GM20000 (cell line): ENCODE data around the gene CLTC.
A peak's percentile ranks its signal among the peaks of the same experiment; 100 is the strongest.

Experiments used
- DNase-seq: peaks from one replicate; pipeline ENCODE4 v3.0.0; 2012; ENCODE audit warnings: low spot score
- TF ChIP-seq, protein P1 (sequence below): IDR thresholded peaks from 2 replicates; pipeline ENCODE4 v1.5.1; 2012; ENCODE audit warnings: mild to moderate bottlenecking, control low read depth; ENCODE audit errors: extremely low read depth, missing control alignments

CLTC gene

DNA sequence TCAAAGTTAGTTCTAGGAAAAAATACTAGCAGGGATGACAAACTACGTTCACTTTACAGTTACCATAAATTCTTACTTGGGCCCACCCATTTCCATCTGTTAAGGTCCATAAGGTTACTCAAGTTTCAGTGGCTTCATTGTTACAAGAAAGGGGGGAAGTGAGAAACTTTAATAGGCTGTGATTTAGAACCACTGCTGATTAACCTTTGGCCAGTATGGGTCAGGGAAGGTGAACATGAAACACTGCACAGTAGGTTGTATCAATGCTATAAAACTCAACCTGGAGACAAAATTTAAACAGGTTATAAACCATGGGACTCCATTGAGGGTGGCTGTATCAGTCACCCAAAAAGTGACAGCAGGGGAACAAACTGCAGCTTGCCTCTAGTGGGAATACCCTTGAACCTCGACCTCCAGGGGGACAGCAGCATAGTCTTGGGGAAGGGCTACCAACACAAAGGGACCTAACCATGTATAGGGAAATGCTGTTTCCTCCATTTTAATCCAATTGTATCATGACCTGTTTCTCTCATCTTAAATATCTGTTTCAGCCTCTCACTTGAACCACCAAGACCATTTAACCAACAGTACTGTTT is 77.1 kb downstream of the CLTC start:
- TF ChIP-seq, protein P1, sequence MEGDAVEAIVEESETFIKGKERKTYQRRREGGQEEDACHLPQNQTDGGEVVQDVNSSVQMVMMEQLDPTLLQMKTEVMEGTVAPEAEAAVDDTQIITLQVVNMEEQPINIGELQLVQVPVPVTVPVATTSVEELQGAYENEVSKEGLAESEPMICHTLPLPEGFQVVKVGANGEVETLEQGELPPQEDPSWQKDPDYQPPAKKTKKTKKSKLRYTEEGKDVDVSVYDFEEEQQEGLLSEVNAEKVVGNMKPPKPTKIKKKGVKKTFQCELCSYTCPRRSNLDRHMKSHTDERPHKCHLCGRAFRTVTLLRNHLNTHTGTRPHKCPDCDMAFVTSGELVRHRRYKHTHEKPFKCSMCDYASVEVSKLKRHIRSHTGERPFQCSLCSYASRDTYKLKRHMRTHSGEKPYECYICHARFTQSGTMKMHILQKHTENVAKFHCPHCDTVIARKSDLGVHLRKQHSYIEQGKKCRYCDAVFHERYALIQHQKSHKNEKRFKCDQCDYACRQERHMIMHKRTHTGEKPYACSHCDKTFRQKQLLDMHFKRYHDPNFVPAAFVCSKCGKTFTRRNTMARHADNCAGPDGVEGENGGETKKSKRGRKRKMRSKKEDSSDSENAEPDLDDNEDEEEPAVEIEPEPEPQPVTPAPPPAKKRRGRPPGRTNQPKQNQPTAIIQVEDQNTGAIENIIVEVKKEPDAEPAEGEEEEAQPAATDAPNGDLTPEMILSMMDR = no peak
- DNase-seq = peak; percentile 12

DNA sequence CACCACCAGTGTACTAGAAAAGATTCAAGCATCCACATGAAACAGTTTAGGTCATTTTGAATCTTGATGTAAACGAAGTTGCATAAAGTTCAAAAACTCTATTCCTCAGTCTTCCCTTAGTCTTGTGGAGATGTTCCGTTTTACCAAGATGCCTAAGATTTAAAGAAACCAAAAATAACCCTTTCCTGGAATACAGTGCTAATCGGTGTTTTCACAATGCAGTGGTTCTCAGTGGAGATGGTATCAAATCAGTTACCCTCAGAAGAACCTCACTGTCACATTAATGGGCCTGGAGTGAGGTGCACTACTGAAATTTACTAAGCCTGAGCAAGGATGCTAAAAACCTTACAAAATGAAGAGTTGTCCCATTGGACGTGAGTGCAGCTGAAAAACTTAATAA is 78.4 kb downstream of the CLTC start:
- DNase-seq = no peak
- TF ChIP-seq, protein P1 = no peak

DNA sequence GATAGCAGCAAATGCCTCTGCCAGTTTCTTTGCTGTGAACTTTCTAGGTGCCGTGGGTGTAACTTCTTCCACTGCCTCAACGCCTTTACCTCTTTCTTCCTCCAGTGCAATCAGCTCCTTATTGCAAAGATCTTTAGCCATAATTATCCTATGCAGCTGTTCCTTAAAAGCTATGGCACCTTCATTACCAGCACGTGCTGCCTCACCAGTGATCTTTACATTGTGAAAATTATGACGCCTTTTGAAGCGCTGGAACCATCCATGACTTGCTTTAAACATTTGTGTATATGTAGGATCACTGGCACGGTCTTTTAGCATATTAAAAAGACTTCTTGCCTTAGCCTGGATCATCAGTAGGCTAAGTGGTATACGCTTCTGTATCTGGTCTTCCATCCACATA is 79.5 kb downstream of the CLTC start:
- no peak for DNase-seq
- TF ChIP-seq, protein P1 = no peak

DNA sequence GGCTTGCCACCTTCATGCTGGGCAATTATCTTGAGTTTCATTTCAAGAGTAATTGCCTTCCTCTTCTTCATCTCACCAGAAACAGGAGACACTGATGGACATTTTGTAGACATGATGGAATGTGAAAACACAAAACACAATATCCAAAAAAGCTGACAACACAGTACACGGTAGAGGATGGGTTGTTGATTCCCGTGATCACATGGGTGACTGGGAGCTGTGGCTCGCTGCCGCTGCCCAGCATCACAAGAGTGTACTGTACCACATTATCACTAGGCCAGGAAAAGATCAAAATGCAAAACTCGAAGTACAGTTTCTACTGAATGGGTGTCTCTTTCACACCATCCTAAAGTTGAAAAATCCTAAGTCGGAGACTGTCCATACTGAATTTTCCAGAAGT is 80.1 kb downstream of the CLTC start:
- DNase-seq = no peak
- TF ChIP-seq, protein P1 = no peak

DNA sequence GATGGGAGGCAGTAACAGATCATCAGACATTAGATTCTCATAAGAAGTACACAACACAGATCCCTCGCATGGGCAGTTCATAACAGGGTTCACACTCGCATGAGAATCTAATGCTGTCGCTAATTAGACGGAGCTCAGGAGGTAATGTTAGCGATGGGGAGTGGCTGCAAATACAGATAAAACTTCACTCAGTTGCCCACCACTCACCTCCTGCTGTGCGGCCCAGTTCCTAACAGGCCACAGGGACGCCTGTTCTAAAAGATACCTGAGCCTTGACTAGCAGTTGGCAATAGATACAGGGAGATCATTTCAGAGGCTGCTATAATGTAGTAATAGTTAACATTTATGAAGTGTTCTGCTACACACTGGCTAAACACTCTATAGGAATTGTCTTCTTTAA is 82.6 kb downstream of the CLTC start:
- no peak for DNase-seq

DNA sequence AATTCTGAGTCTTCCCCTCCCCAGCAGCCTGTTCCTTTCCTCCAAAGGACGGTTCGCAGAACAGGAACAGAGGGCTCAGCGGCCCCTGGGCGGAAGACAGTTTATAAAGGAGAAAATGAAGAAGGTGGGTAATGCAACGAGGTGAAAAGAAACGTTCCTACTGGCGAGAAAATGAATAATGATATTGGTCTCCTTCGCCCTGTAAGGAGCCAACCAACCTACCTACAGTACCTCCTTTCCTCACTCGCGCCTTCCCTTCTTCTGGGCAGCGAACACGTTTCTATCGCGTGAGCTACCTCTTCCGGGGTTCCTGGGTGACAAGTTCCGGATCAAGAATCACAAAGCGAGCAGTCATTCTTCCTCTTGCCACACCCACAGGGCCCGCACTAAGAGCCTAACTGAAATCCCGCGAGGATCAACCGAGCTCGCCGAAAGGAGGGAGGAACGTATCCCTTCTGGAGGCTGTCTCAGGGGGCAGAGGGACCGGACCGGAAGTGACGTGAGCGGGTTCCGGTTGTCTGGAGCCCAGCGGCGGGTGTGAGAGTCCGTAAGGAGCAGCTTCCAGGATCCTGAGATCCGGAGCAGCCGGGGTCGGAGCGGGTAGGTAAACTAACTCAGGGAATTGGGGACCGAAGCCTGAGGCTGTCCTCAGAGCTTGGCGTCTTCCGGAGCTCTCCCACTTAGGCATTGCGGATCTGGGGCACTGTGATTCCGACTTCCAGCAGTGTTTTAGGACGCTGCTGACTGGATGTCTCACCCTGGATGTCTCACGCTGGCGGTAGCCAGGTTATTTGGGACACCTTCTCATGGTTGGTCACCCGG is 87.7 kb downstream of the CLTC start, which contains the start of the genes PTRH2 and VMP1:
Gene PTRH2 (minus strand): TSS at position 282 of the 822 bp plus-strand sequence. CDS start 9,452 bp downstream, outside the sequence.
Gene VMP1 (plus strand): TSS at position 506 of the 822 bp plus-strand sequence. CDS start 23,793 bp downstream, outside the sequence.
- DNase-seq = peak; percentile 93
- TF ChIP-seq, protein P1 = no peak

More for the DNA sequence above, 82.6 kb downstream of the CLTC start:
- TF ChIP-seq, protein P1 = no peak

DNA sequence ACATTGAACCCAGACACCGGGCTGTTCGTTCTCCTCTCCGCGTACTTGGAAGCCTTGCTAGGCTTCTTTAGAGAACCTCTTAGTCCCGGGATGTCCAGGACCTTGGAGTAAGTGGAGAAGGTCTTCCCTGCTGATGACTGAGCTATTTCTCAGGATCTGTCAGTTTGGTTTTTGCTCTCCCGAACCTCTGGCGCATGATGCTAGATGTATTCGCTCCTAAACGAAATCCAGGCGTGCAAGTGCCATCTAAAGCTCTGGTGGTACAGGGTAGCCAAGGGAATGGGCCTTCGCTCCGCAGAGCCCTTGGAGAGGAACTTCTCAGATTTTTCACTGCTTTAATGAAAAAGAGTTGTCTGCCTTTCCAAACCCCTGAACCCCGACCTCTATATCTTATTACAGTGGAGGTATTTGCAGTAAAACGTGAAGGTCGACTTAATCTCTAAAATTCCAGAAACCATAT is 88.3 kb downstream of the CLTC start:
- TF ChIP-seq, protein P1 = no peak
- DNase-seq = no peak
